Lower leg skin (tissue), 4 donors: ENCODE data around the gene LGR6. TPM values are rescaled to one million over a fixed set of nuclear protein-coding genes. Genes with fewer than 3 reads are reported as not detected.

ENCODE experiments used
- DNase-seq, 2 donors: peaks; one replicate each; pipeline ENCODE4 v3.0.0-alpha.2; 2019; ENCODE audit warnings: low spot score in 2 of 2
- H3K4me3 ChIP-seq: fragments of 200-600 bp; sonication (generic); 2 replicates; pipeline ENCODE4 v1.5.1; 2017; ENCODE audit warnings: mild to moderate bottlenecking, low read depth; ENCODE audit not compliant: poor library complexity, severe bottlenecking
- CTCF ChIP-seq, 3 donors: fragments of 450-650 bp; IDR thresholded peaks; one replicate each; pipeline ENCODE4 v1.5.1; 2016; ENCODE audit warnings: antibody characterized with exemption in 3 of 3, mild to moderate bottlenecking in 3 of 3, moderate library complexity in 2 of 3
- POLR2A ChIP-seq, 2 donors: fragments of 450-650 bp; IDR thresholded peaks; one replicate each; pipeline ENCODE4 v1.6.1; 2016 to 2017; ENCODE audit warnings: antibody characterized with exemption in 2 of 2, mild to moderate bottlenecking in 1 of 2, moderate library complexity in 1 of 2
- WGBS, 2 donors: methylation state at CpG; one replicate each; pipeline ENCODE4 v1.1.5; 2018; 5-methylcytosine and 5-hydroxymethylcytosine counted together
- intact Hi-C: fragments of 100-400 bp; cut with DNase I; formaldehyde crosslinking; loops from one replicate; pipeline ENCODE4 v1.15.0; 2023; ENCODE audit warnings: low total_unique reads
- total RNA-seq, 4 donors: library from RNA; depleted of rRNA; stranded (reverse); fragments of >200 nt; gene quantifications; one replicate each; pipeline ENCODE4 v1.1.0, GENCODE V29; 2016

The LGR6 gene
- total RNA-seq, 4 donors from 2014 or later: 0.39 to 4.4 (median 1.8) TPM

GRCh38 chr1:202230061-202230938, 36.7 kb downstream of the LGR6 start:
- no peak for DNase-seq
- intact Hi-C loops: no loop called here
- WGBS, 2 donors: 76 to 85% methylated on average over 10 of the region's 10 CpGs
- no peak for TF ChIP-seq POLR2A (IDR thresholded peaks at IDR 0.05)
- no peak for TF ChIP-seq CTCF (IDR thresholded peaks at IDR 0.05)
- no peak overlapping the region for H3K4me3 ChIP-seq

GRCh38 chr1:202230939-202231645, 37.5 kb downstream of the LGR6 start:
- intact Hi-C loops: no loop called here

GRCh38 chr1:202233171-202233570, 39.6 kb downstream of the LGR6 start:
- DNase-seq: no peak
- 60 to 92% methylated on average over 4 of the region's 4 CpGs for WGBS, 2 donors
- intact Hi-C loops: no loop called here
- no peak overlapping the region for H3K4me3 ChIP-seq
- no peak for TF ChIP-seq POLR2A (IDR thresholded peaks at IDR 0.05)
- TF ChIP-seq CTCF (IDR thresholded peaks at IDR 0.05): no peak

More at GRCh38 chr1:202230939-202231645, 37.5 kb downstream of the LGR6 start:
- WGBS, 2 donors: 64 to 66% methylated on average over 8 of the region's 8 CpGs
- DNase-seq: no peak
- H3K4me3 ChIP-seq: no peak overlapping the region
- no peak for TF ChIP-seq POLR2A (IDR thresholded peaks at IDR 0.05)

GRCh38 chr1:202233804-202234203, 40.2 kb downstream of the LGR6 start:
- DNase-seq: no peak
- TF ChIP-seq CTCF (IDR thresholded peaks at IDR 0.05) (no peak), POLR2A (IDR thresholded peaks at IDR 0.05) (no peak)
- WGBS, 2 donors: 78 to 94% methylated on average over 2 of the region's 2 CpGs
- H3K4me3 ChIP-seq: no peak overlapping the region
- intact Hi-C loops: no loop called here

GRCh38 chr1:202234331-202235002, 40.9 kb downstream of the LGR6 start:
- H3K4me3 ChIP-seq: no peak overlapping the region
- intact Hi-C loops: no loop called here
- WGBS, 2 donors: 78 to 81% methylated on average over 3 of the region's 3 CpGs
- no peak for DNase-seq
- TF ChIP-seq POLR2A (IDR thresholded peaks at IDR 0.05) (no peak), CTCF (IDR thresholded peaks at IDR 0.05) (no peak)
